OCI-LY7 (cell line): Measurements from ENCODE around the gene F13A1.

Experiments
- CTCF ChIP-seq: fragments of 200-600 bp; sonication (generic); conservative IDR thresholded peaks from 2 replicates; pipeline ENCODE4 v1.5.1; 2014; ENCODE audit warnings: mild to moderate bottlenecking, antibody characterized with exemption, low read length, moderate library complexity, mixed read lengths
- EZH2phosphoT487 ChIP-seq: fragments of 200-600 bp; sonication (generic); IDR thresholded peaks from 2 replicates; pipeline ENCODE4 v1.6.1; 2018; ENCODE audit warnings: low read depth, borderline replicate concordance, mild to moderate bottlenecking, mixed run types, antibody characterized with exemption, low read length, moderate library complexity, mixed read lengths

GRCh38 chr6:6362056-6362840 lies 41.8 kb upstream of the F13A1 start:
- TF ChIP-seq CTCF: no peak
- no peak for TF ChIP-seq EZH2phosphoT487
